Measurements from ENCODE around the gene HCFC2.

DNA sequence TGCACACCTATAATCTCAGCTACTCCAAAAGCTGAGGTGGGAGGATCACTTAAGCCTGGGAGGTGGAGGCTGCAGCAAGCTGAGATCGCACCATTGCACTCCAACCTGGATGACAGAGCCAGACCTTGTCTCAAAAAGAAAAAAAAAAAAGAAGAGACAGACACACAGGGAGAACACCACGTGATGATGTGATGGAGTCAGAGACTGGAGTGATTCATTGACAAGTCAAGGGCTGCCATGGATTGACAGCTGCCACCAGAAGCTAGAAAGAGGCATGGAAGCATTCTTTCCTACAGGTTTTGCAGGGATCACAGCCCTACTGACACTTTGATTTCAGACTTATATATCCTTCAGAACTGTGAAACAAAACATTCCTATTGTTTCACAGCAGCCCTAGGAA is 3.5 kb upstream of the HCFC2 start:
- TF ChIP-seq, protein P1, sequence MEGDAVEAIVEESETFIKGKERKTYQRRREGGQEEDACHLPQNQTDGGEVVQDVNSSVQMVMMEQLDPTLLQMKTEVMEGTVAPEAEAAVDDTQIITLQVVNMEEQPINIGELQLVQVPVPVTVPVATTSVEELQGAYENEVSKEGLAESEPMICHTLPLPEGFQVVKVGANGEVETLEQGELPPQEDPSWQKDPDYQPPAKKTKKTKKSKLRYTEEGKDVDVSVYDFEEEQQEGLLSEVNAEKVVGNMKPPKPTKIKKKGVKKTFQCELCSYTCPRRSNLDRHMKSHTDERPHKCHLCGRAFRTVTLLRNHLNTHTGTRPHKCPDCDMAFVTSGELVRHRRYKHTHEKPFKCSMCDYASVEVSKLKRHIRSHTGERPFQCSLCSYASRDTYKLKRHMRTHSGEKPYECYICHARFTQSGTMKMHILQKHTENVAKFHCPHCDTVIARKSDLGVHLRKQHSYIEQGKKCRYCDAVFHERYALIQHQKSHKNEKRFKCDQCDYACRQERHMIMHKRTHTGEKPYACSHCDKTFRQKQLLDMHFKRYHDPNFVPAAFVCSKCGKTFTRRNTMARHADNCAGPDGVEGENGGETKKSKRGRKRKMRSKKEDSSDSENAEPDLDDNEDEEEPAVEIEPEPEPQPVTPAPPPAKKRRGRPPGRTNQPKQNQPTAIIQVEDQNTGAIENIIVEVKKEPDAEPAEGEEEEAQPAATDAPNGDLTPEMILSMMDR (IDR thresholded peaks at IDR 0.05), result no peak
- no peak for TF ChIP-seq POLR2A (IDR thresholded peaks at IDR 0.05)
